GM18868 (cell line): ENCODE results near the gene MSANTD7.
"Not testable (repeated sequence)": the region's sequence is repeated elsewhere in the genome, so short reads cannot be mapped to it uniquely, and the experiment has no call there.

Experiments used
- ATAC-seq: cut with Tn5 transposase; IDR thresholded peaks from one replicate; pipeline ENCODE4 v1.9.1; 2021; ENCODE audit warnings: mild to moderate bottlenecking, moderate library complexity; ENCODE audit not compliant: unreplicated experiment

Gene MSANTD7

GRCh38 chr10:14837003-14837756 lies 926 bp upstream of the MSANTD7 start:
- ATAC-seq = no peak

- peak; percentile 2 for ATAC-seq
These were observed 637 bp downstream of the MSANTD7 start for GRCh38 chr10:14838582-14839304.

DNA sequence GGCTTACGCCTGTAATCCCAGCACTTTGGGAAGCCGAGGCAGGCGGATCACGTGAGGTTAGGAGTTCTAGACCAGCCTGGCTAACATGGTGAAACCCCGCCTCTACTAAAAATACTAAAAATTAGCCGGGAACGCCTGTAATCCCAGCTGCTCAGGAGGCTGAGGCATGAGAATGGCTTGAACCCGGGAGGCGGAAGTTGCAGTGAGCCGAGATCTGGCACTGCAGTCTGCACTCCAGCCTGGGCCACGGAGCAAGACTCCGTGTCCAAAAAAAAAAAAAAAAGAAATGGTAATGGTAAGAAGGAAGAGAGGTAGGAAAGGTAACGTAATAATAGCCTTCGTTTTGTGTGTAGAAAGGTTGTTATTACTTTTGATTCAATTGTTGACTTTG lies 1.2 kb downstream of the MSANTD7 start:
- no peak for ATAC-seq

- ATAC-seq = no peak
These were observed 2.1 kb downstream of the MSANTD7 start for GRCh38 chr10:14840178-14840577.

DNA sequence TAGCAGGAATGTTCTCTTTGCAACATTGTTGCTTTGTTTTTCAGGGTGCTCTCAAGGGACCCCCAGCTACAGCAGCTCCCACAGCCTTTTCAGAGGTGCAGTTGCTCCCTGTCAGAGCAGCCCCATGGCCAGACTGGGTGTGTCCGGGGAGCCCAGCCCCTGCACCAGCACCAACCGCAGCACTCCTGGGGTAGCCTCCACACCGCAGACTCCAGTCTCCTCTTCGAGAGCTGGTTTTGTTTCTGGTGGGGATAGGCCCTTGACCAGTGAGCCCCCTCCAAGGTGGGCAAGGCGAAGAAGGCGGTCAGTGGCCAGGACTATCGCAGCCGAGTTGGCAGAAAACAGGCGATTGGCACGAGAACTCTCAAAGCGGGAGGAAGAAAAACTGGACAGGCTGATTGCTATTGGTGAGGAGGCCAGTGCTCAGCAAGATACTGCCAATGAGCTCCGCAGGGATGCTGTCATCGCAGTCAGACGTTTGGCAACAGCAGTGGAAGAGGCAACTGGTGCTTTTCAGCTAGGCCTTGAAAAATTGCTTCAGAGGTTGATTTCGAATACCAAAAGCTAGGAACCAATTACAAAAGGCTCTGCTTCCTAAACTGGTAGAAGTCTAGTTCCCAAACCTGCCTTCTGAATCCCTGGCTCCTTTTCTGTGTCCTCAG lies 5.4 kb downstream of the MSANTD7 start:
- no peak for ATAC-seq

- ATAC-seq = no peak
These were observed 6.8 kb downstream of the MSANTD7 start for GRCh38 chr10:14844948-14845347.

DNA sequence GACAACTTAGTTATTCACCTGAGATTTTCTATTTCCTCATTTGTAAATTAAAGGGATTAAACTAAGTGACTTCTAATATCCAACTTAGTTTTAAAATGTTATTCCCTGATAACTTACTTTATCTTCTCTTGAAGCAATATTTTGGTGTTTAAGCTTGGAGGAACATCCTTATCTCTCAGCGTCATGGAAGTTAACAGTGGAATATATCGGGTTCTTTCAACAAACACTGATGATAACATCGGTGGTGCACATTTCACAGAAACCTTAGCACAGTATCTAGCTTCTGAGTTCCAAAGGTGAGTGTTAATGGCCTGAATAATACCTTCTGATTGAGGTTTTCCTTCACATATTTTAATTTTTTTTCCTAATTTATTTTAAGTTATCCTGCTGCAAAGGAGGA lies 14.1 kb downstream of the MSANTD7 start:
- no peak for ATAC-seq

- ATAC-seq = no peak
These were observed 17.3 kb downstream of the MSANTD7 start for GRCh38 chr10:14855453-14855852.

DNA sequence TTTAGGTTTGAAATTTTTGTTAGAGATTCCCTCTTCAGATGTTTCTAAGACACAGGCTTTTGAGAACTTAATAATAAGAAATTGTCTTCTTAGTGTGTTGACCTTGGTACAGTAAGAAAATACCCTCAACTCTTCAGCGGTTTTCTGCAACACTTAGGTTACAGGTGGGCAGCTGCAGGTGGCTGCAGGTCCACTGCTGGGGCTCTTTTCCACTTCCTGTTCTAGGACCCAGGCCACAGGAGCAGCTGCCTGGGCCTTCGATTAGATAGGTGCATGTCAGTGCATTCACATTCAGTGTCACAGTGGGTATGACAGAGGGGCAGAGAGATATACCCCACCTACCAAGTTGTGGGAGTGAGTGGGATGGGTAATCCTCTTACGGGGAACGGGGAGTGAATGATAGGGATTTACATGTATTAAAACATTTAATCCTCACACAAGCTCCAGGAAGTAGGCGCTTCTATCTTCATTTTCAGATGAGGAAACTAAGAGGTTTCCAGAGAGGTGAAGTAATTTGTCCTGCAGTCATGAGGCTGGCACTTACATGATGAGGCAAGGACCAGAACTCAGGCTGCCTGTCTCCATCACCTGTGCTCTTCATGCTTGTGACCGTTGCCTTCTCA lies 20.3 kb downstream of the MSANTD7 start:
- no peak for ATAC-seq

- no peak for ATAC-seq
These were observed 20.9 kb downstream of the MSANTD7 start for GRCh38 chr10:14859043-14859442.

DNA sequence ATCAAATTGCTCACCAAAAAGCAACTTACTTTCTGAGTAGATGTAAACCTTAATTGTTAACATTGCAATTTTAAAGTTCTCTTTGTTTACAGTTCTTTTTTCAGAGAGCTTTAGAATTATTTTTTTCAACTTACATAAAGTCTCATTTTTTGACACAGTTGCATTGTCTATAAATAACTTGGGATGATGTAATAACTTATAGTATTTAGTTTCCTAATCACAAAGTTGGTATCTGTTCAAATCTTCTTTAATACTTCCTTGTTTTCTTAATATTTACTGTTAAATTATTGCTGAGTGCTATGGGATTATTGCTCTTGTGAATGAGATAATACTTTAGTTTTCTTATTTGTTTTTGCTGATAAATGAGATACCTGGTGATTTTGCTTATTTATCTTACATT lies 21.7 kb downstream of the MSANTD7 start:
- ATAC-seq = no peak

DNA sequence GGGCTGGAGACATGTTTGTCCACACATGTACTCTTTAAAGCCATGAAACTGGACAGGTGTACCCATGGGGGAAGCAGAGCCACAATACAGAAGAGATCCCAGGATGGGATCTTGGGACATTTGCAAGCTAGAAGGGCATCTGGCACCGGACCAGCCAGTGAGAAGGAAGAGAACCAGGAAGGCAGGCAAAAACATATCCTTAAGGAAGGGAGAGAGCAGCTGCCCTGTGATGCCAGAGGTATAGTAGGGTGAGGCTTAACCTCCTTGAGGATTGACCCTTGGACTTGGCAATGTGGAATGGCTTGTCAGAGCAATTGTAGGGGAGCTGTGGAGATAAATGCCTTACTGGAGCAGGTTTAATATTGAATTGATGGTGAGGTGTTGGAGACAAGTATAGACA lies 22.7 kb downstream of the MSANTD7 start:
- ATAC-seq = no peak

DNA sequence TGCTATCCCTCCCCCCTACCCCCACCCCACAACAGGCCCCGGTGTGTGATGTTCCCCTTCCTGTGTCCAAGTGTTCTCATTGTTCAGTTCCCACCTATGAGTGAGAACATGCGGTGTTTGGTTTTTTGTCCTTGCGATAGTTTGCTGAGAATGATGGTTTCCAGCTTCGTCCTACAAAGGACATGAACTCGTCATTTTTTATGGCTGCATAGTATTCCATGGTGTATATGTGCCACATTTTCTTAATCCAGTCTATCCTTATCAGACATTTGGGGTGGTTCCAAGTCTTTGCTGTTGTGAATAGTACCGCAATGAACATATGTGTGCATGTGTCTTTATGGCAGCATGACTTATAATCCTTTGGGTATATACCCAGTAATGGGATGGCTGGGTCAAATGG lies 26.4 kb downstream of the MSANTD7 start:
- not testable (repeated sequence) for ATAC-seq

DNA sequence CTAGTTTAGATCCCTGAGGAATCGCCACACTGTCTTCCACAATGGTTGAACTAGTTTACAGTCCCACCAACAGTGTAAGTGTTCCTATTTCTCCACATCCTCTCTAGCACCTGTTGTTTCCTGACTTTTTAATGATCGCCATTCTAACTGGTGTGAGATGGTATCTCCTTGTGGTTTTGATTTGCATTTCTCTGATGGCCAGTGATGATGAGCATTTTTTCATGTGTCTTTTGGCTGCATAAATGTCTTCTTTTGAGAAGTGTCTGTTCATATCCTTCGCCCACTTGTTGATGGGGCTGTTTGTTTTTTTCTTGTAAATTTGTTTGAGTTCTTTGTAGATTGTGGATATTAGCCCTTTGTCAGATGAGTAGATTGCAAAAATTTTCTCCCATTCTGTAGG lies 26.8 kb downstream of the MSANTD7 start:
- ATAC-seq = not testable (repeated sequence)

GRCh38 chr10:14873090-14873760 lies 35.1 kb downstream of the MSANTD7 start:
- peak; percentile 67 for ATAC-seq

DNA sequence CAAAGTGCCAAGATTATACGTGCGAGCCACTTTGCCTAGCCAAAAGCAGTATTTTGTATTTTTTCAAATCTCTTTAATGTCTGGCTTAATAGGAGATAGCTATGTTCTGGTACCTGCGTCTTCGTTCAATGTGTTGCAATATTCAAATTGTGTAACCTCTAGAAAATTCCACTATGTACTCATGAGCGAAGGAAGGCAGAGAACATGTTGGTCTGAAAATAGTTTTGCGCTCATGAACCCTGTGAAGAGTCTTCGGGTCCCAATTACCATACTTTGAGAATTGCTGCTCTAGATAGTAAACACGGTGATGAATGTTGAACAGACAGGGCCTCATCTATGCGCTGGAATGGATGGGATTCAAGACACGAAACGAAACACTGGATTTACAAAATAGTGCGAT lies 37.8 kb downstream of the MSANTD7 start:
- ATAC-seq = no peak

DNA sequence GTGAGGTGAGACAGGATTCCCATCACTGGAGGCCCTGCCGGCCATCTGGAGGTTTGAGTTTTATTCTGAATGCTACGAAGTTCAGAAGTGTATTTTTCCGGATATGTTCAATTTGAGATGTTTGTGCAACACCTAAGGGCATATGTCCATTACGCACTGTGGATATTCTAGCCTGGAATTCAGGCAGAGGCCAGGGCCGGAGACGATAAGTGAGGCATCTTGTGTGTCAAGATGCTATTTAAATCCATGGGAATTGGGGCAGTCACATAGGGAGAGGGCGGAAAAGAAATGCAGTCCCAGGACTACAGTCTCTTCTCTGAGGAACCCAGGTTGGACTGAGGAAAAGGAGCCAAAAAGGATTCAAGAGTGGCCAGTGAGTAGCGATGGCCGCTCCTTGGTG lies 38.7 kb downstream of the MSANTD7 start:
- ATAC-seq = no peak

GRCh38 chr10:14878266-14879123 lies 40.4 kb downstream of the MSANTD7 start, which contains the start of gene SUV39H2:
Gene SUV39H2 (plus strand): TSS chr10:14878866. CDS start chr10:14878889, 23 bp downstream.
- ATAC-seq = peak; percentile 93

- peak; percentile 16 for ATAC-seq
These were observed 41.2 kb downstream of the MSANTD7 start for GRCh38 chr10:14879124-14879927.
